BJ (cell line): Measurements from ENCODE around the gene NCAPD3. TPM values are rescaled to one million over a fixed set of nuclear protein-coding genes. Genes with fewer than 3 reads are reported as not detected.

Source experiments
- CTCF ChIA-PET: fragments of 350-600 bp; formaldehyde crosslinking; extraction: SDS; loops from one replicate; lab custom pipeline; 2021; ENCODE audit warnings: antibody characterized with exemption, inconsistent platforms; lab: Yijun Ruan, JAX
- POLR2A ChIA-PET: fragments of 300-600 bp; sonication (Branson Sonifier 250); formaldehyde crosslinking; extraction: SDS; loops from one replicate; lab custom pipeline; 2021; ENCODE audit warnings: antibody characterized with exemption; lab: Charles Lee
- DNase-seq: peaks from one replicate; pipeline ENCODE4 v3.0.0-alpha.2; 2011; ENCODE audit warnings: low read depth
- H3K27me3 ChIP-seq: 2 replicates; pipeline ENCODE4 v1.6.0; 2011; ENCODE audit warnings: low read length; ENCODE audit not compliant: control insufficient read depth, insufficient read depth
- H3K36me3 ChIP-seq: 2 replicates; pipeline ENCODE4 v1.5.1; 2011; ENCODE audit warnings: low read length; ENCODE audit not compliant: control insufficient read depth, insufficient read depth
- H3K4me3 ChIP-seq: 2 replicates; pipeline ENCODE4 v1.5.1; 2011; ENCODE audit warnings: low read depth, mild to moderate bottlenecking, control low read depth, low read length
- CTCF ChIP-seq: IDR thresholded peaks from 2 replicates; pipeline ENCODE4 v1.5.1; 2011; ENCODE audit warnings: low read depth, mild to moderate bottlenecking, control low read depth, inconsistent platforms, low read length, moderate library complexity; ENCODE audit not compliant: insufficient read depth
- polyA plus RNA-seq: library from polyadenylated mRNA; depleted of rRNA; stranded (reverse); fragments of >200 nt; gene quantifications from 2 replicates; pipeline ENCODE4 v1.2.3, GENCODE V29; 2011

The NCAPD3 gene
- polyA plus RNA-seq, 1 experiment: 18.1 TPM

DNA sequence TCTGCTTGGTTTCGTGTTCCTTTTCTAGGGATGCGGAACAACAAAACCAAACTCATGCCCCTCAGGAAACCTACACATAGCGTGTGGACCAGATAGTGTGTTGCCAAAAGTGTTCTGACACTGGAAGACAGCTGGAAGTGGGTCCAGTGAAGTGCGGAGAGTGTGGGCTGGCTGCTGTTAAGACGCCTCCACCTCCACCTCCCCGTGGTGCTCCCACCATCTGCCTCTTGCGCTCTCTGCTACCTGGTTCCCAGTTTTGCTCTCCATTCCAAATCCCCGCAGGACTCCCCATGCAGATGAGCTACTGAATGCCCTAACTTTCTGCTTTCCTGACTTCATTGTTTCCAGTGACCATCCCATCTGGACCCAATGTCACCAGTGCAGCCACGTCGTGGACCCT, 51.8 kb downstream of the NCAPD3 start:
- ChIA-PET CTCF (no interaction called here), POLR2A (no interaction called here)
- peaks cover 5% of the 10 kb centered on the region for H3K36me3 ChIP-seq
- DNase-seq: no peak
- H3K27me3 ChIP-seq: no peaks in the 10 kb centered on the region
- TF ChIP-seq CTCF: no peak
- no peak overlapping the region for H3K4me3 ChIP-seq

DNA sequence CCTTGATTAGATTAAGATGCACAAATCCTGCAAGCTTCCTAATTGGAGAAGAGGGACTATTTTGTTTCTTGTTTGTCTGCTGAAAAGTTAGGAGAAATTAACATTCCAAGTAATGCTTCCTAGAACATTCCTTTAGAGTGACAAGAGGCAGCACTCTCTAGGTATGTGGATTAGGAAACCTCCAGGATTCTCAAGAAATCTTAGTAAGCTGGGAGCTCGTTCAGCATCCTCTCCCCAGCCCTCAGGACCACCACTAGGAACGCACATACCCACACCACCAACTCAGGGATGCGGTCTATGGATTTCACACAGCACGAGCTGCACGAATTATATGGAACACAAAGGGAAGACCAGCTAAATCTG, 52.9 kb downstream of the NCAPD3 start:
- peaks cover 4% of the 10 kb centered on the region; the same call in 1 of the 2 replicates for H3K36me3 ChIP-seq
- no peak overlapping the region for H3K4me3 ChIP-seq
- peak; percentile 15 for DNase-seq
- TF ChIP-seq CTCF: no peak
- CTCF ChIA-PET: no interaction called here
- H3K27me3 ChIP-seq: no peaks in the 10 kb centered on the region
- POLR2A ChIA-PET: no interaction called here

DNA sequence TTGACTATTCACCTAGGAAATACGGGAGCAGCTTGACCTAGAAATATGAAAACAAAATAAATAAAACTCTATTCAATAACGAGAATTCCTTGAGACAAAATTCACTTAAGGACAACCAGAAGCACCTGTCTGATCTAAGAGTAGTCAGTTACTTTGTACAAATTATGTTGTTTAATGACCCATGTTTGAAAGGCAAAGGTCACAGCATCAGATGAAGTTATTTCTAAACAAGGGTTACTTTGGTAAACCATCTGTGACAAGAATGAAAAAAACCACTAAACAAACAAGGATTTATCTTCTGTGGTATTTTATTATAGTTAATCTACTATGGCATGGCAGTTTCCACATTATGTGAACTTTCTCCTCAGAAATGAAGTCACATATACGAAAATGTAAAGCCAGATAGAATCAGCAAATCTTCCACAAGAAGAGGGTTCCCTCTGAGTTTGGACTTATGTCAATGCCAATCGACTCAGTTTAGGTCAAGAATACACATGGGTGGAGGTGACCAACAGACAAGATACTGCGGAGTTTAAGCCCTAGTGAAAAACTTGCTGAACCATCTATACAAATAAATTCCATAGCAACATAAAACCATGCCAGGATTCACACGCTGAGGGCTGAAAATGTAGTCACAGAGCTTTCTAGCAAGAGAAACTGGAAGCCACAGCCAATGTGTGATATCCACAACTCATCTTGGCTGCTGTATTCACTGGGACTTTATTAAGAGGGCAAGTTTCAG, 53.4 kb downstream of the NCAPD3 start:
- Histone ChIP-seq H3K4me3 (no peak overlapping the region), H3K27me3 (no peaks in the 10 kb centered on the region), H3K36me3 (peaks cover 4% of the 10 kb centered on the region)
- CTCF ChIA-PET: interaction anchor here (1.0 to 1.3 kb wide), 4 partner anchors 9 to 30 kb away, joined by 3 to 5 read pairs (median 3); no protein-coding TSS in a partner anchor
- POLR2A ChIA-PET: no interaction called here
- DNase-seq: no peak
- TF ChIP-seq CTCF: no peak

DNA sequence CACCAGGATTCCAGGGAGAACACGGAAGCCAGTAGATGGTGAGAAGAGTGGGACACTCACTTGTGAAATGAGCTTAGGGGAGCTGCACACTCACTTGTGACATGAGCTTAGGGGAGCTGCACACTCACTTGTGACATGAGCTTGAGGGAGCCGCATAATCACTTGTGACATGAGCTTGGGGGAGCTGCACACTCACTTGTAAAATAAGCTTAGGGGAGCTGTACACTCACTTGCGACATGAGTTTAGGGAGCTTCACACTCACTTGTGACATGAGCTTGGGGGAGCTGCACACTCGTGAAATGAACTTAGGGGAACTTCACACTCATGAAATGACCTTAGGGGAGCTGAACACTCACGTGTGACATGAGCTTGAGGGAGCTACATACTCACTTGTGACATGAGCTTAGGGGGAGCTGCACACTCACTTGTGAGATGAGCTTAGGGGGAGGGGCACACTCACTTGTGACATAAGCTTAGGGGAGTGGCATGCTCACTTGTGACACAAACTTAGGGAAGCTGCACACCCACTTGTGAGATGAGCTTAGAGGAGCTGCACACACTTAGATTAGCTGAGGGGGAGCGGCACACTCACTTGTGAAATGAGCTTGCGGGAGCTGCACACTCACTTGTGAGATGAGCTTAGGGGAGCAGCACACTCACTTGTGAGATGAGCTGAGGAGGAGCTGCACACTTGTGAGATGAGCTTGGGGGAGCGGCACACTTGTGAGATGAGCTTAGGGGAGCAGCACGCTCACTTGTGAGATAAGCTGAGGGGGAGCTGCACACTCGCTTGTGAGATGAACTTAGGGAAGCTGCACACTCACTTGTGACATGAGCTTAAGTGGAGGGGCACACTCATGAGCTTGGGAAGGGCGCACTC, 59.0 kb downstream of the NCAPD3 start:
- no peaks in the 10 kb centered on the region for H3K27me3 ChIP-seq
- ChIA-PET POLR2A (no interaction called here), CTCF (interaction anchor here (1.2 to 2.5 kb wide), 4 partner anchors 9 to 24 kb away, joined by 3 to 8 read pairs (median 4); no protein-coding TSS in a partner anchor)
- no peak for TF ChIP-seq CTCF
- no peak overlapping the region for H3K4me3 ChIP-seq
- H3K36me3 ChIP-seq: peaks cover 10% of the 10 kb centered on the region
- DNase-seq: no peak

DNA sequence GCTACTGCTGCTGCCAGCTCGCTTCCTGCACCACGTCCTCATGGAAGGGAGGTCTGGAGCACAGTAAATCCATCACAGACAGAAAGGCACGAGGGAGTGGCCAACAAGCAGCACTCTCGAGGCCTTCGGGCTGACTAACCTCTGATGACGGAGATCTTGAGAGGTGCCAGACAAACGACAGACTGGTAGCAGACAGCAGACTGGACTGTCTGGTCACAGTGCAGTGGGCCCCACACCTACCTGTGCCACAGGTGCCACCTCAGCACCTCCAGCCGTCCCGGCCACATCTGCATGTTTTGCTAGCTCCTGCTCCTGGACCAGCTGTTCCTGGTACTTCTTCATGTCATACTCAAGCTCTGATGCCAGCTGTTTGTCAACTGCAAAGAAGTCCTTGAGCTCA, 64.1 kb downstream of the NCAPD3 start:
- Histone ChIP-seq H3K36me3 (peaks cover 8% of the 10 kb centered on the region), H3K4me3 (no peak overlapping the region), H3K27me3 (no peaks in the 10 kb centered on the region)
- ChIA-PET POLR2A (no interaction called here), CTCF (interaction anchor here (1.0 kb wide), 1 partner anchor 109 kb away, joined by 3 read pairs; no protein-coding TSS in a partner anchor)
- no peak for DNase-seq
- no peak for TF ChIP-seq CTCF
